GM21447 (cell line): ENCODE data around the gene FOSL1.
"Not testable (repeated sequence)": the region's sequence is repeated elsewhere in the genome, so short reads cannot be mapped to it uniquely, and the experiment has no call there.

ENCODE experiments used
- ATAC-seq: cut with Tn5 transposase; IDR thresholded peaks from one replicate; pipeline ENCODE4 v1.9.1; 2021; ENCODE audit not compliant: unreplicated experiment

The FOSL1 gene

DNA sequence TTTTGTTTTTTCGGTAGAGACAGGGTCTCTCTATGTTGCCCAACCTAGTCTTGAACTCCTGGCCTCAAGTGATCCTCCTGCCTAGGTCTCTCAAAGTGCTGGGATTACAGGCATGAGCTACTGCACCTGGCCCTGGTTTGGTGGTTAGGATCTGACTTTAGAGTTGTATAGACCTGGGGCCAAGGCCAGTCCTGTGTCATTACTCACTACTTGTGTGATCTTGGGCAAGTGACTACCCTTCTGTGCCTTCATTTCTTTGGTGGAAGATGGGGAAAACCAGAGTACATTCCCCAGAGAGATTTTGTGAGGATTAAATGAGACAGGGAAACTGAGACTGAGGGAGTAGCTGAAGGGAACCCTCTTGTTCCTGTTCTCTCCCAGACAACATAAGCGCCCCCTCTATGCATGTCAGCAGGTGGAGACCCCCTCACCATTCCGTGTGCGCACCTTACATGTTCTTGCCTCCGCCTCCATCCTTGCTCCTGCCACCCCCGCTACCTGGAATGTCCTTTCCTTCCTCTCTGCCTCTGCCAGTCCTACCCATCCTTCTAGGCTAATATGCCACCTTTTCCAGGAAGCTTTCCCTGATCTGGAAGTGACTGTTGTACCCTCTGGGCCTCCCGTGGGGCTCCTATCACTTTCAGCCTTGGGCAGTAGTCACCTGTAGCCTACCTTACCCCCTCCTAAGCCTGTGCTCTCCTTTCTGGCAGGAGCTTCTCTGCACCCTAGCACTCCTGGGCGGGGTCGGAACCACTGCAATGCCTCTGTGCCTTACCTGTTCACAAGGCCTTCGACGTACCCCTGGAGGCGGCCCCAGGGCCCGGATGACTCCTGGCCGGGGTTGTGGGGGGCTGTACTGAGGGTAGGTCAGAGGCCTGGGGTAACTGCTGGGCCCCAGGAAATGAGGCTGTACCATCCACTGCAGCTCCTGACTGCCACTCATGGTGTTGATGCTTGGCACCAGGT lies 3.9 kb downstream of the FOSL1 start:
- no peak for ATAC-seq

GRCh38 chr11:65895482-65895981 lies 4.7 kb downstream of the FOSL1 start:
- ATAC-seq: no peak

DNA sequence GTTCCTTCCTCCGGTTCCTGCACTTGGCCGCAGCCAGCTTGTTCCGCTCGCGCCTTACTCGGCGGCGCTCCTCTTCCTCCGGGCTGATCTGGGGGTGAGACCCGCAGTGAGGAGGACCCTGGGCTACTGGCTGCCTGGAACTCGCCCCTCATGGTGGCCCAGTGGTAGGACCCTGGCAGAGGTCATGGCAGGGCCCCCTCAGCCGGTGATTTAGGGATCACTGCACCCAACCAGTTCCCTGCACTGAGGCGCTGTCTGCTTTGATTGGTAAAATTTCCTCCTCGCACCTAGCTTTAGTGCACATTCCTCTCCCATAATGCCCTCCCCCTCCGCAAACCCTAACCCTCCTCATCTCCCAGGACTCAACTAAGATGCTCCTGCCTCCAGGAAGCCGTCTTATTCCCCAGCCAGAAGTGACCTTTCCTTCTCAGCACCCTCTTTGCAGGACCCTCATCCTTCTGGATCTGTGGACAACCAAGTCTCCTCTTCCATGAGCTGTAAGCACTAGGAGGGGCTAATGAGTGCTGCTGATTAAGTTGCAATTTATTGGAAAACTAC lies 6.1 kb downstream of the FOSL1 start:
- no peak for ATAC-seq

DNA sequence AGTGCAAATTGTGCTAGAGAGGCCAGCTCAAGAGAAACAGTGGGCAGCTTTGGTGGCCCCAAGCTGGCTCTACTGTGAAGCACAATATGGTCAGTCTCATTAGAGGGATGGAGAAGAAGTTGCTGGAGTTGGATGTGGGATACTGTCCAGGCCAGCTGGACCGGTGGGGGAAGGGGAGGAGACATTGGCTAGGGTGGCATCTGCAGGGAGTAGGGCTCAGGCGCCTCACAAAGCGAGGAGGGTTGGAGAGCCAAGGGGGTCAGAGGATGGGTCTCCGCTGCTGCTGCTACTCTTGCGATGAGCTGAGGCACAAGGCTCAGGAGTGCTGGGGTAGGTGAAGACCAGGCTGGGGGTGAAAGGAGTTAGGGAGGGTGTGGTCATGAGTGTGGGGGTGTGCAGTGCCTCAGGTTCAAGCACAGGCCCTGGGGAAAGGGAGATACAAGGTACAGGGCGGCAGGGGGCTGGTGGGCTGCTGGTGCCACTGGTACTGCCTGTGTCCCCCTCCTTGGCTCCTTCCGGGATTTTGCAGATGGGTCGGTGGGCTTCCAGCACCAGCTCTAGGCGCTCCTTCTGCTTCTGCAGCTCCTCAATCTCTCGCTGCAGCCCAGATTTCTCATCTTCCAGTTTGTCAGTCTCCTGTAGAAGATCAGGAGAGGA lies 7.4 kb downstream of the FOSL1 start:
- no peak for ATAC-seq

DNA sequence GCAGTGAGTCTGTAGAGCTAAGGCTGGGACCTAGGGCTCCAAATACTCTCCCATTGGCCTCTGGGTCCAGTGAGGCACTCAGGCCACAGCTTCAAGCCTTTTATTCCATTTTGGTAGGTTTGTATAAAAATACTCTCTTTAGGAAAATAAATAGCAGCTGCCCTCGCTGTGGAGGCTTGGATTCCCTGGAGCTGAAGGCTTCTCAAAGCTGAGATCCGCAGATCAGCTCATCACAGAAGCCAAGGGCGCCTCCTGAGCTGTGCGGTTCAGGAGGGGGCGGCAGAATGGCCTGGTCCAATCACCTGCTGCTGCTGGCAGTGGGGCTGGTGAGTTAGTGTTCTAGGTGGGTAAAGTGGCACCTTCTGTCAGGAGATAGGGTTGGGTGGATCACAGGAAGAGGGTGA lies 8.0 kb downstream of the FOSL1 start:
- ATAC-seq: not testable (repeated sequence)

GRCh38 chr11:65891219-65892136 lies 8.7 kb downstream of the FOSL1 start:
- ATAC-seq: no peak

- peak; percentile 44 for ATAC-seq
Measured at GRCh38 chr11:65890324-65891218, 9.6 kb downstream of the FOSL1 start, which contains the start of gene CCDC85B. Gene CCDC85B (plus strand): TSS chr11:65890673. CDS start chr11:65890784, 111 bp downstream.

DNA sequence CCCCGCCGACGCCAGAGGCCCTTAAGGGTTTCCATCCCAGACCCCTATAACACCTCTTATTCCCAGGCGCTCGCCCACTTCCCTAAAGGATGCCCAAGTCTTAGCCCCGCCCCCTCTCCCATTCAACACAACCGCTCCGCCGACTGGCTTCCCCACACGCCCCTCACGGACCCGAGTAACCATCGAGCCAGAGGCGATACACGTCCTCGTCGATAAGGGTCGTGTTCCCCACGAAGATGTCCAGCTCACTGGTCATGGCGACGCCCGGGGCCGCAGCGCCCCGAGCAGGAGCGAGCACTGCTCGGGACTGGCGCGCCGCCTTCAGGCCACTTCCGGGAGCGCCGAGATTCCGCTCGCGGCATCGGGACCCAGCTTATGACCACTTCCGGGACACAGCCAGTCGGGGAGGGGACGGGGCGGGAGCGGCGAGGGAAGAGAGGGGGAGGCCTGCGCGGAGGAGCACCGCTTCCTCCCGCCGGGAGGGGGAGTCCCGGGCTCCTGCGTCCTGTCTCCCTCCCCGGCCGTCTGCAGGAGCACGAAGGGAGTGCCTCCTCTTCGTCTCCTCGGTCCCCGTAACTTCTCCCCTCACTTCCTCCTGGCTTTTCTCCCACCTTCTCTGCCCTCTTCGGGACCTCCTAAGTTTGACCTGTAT lies 11.9 kb downstream of the FOSL1 start, which contains the start of gene FIBP:
FIBP (minus strand) TSS at position 309 of the 652 bp plus-strand sequence; CDS start at position 256, 53 bp downstream.
- peak; percentile 41 for ATAC-seq

DNA sequence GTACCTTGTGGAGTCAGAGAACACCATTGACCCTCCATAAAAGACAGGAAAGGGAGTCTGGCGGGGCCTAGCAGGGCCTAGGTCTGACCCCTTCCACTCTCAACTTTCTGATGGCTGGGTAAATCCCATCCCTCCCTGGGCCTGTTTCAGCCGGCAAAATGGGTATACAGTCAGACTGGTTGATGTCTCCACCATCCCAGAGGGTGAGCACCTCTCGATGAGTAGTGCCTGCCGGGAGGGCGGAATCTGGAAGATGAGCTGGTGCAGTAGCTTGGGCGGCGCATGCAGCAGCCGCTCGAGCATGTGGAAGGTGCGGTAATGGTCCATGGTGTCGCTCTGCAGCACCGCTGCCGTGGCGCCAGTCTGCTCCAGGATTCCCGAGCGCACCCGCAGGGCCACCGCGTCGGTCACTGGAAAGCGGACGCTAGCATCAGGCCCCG lies 12.4 kb downstream of the FOSL1 start:
- peak; percentile 1 for ATAC-seq

DNA sequence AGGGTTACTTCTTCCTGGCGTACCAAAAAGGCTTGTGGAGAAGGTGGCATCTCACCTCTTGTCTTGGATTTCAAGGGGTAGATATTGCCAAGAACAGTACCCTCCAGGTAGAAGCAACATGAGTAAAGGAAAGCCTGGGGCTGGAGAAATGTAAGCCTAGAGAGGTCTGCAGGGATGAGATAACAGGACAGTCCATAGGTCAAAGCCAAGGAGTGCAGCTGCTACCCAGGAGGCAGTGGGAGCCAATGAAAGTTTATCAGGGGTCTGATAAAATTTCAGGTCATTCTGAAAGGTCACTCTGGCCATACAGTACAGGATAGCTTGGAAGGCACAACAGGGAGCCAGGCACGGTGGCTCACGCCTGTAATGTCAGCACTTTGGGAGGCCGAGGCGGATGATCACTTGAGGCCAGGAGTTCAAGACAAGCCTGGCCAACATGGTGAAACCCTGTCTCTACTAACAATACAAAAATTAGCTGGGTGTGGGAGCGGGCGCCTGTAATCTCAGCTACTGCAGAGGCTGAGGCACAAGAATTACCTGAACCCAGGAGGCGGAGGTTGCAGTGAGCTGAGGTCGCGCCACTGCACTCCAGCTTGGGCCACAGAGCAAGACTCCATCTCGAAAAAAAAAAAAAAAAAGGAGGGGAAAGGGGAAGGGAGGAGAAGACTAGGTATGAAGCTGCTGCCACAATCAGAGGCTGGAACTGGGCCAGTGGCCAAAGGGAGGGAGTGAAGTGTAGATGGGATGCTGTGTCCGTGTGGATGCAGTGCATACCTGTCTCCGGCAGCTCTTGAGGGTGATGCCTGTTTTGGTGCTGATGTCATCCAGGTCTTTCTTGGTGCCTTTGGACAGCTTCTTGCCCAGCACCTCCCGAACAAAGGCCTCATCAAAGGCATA lies 13.1 kb downstream of the FOSL1 start:
- ATAC-seq: no peak

DNA sequence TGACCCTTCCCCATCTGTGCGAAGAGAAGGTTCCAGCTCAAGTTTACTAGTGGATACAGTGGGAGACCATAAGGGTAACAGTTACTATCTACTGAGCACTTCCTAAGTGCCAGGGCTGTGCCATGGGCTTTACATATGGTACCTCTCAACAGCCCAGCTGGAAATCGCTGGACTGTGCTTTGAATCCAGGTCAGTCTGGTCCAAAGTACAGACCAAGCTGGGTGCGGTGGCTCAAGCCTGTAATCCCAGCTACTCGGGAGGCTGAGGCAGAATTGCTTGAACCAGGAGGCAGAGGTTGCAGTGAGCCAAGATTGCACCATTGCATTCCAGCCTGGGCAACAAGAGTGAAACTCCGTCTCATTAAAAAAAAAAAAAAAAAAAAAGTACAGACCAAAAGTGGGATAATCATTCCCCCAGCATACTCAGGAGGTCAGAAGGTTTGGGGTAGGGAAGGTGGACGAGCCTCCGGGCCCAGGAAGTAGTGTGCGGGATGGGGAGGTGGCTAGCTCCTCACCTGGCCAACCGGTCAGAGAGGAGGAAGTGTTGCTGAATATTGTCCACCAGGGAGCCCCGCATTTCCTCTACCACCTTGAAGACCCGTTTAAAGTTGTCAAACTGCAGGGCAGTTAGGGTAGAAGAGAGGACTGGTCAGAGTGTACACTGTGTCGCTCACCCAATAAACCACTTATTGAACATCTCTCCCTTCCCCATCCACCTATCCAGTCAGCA lies 14.2 kb downstream of the FOSL1 start:
- no peak for ATAC-seq

DNA sequence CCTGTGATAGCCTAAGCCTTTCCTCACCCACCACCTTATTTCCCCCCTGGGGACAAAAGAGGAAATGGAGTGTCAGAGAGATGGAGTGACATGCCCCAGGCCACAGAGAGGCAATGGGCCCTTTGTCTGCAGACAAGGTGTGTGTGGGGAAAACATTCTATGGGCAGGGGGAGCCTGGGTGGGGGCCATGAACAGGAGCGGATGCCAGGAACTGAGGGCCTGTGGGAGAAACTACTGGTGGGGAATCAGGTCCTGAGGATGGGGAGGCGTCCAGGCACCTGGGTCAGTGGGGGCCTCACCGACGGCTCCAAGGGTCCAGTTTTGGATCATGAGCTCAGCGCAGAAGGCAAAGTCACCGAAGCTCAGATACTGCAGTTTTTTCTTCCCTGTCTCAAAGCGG lies 15.0 kb downstream of the FOSL1 start:
- no peak for ATAC-seq

DNA sequence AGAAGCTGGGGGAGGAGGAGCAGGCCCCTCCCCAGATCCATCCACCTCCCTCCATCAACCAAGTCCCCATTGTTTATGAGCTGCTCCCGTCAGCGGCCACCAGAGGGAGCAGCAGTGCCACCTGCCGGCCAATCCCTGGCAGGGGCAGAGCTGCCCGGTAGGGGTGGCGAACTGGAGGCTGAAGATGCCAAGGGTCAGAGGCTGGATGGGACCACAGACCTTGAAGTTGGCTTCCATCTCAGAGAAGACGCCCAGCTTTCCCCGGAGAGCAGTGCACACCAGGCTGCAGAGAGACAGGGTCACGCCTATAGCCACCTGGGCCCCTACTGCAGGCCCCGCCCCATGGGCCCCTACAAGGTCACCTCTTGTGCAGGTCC lies 15.5 kb downstream of the FOSL1 start:
- no peak for ATAC-seq

GRCh38 chr11:65883786-65884715 lies 16.1 kb downstream of the FOSL1 start:
- no peak for ATAC-seq

- no peak for ATAC-seq
Measured at GRCh38 chr11:65883058-65883761, 17.0 kb downstream of the FOSL1 start.
